ENCODE measurements around the gene MYLK2. TPM values are rescaled to one million over a fixed set of nuclear protein-coding genes. Genes with fewer than 3 reads are reported as not detected.
A peak's percentile ranks its signal among the peaks of the same experiment; 100 is the strongest.

The MYLK2 gene
- polyA plus RNA-seq, 10 donors: 26.6 to 54.6 (median 42.6) TPM

GRCh38 chr20:31833931-31834521, 14.9 kb downstream of the MYLK2 start:
- DNase-seq: no peak

DNA sequence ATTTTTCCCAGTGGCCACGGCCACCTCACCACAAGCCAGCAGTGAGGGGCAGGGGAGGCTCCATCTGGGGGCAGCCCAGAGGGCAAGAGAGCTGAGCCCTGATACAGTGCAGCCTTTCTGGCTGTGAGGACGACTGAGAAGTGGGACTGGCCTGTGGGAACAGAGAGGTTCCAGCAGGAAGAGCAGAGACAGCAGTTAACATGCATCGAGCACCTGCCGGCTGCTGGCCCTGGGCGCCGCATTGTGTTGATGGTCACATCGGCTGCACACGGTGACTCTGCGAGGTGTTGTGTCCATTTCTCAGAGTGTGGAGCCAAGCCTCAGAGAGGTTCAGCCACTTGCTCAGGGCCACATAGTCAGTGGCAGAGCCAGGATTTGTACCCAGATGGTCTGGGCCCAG, 16.4 kb downstream of the MYLK2 start:
- DNase-seq: no peak

DNA sequence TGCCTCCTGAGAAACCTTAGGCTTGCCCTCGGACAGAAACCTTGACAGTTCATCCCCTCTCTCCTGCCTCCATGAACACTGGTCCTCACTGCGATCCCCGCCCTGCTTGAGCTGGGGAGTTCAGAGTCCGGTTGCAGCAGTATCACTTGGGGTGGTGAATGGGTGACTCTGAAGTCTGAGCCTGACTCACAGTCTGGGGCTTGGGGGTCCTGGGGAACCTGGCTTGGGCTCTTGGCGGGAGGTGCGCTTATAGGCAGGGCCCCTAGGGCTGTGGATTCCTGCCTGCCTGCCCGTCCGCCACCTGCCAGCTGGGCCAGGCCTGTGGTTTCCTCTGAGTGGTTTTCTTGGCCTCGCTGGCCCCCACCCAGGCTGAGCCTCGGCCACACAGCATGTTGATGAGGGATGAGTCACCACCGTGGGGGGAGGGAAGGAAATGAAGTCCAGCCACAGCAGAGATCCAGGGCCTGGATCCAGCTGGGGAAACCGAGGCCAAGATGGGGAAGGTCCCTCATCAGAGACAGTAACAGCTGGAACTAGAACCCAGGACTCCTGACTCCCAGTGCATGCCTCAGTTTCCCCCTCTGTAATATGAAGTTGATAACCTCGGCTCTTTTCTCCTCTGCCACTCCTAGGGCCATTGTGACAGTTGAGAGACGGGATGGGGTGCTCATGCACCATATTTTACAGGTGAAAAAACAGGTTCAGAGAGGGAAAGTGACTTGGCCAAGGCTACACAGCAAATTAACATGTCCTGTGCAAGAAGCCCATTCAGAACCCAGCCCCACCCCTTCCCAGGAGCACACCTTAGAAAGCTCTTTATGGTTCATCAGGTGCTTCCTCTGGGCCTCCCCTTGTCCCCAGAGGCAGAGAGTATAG, 17.1 kb downstream of the MYLK2 start:
- DNase-seq: peak; percentile 71 to 87 (median 73)

DNA sequence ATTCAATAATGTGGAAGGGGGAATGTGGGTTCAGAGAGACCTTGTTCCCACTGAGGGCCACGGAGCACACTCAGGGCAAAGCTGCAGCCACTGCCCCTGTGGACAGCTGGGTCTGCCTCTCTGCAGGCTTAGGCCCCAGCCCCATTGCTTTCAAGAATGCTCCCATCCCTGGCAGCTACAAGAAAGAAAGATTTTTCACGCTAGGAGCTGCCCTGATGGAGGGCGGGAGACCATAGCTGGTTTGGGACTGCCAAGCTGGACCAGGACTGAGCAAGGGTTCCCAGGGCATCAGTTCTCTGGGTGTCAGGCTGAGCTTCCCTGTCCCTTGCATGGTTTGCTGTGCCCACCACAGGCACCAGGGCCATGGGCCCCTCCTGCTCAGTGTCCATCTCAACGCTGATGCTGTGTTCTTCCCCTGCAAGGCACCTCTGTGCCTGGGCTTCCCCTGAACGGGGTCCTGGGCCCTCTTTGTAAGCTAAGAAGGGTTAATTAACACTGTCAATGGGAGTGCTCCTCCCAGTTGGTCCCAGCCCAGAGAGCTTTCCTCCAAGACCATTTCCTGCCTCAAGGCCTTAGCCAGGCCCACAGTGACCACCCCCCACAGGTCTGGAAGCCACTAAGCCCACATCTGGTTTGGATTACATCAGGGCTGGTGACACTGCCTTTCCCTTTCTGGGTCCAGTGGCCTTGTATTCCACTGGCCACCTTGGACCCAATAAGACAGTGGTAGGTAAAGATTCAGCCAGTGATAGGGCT, 17.9 kb downstream of the MYLK2 start:
- DNase-seq: no peak

- DNase-seq: no peak
Measured at GRCh38 chr20:31837896-31838397, 18.8 kb downstream of the MYLK2 start.

GRCh38 chr20:31838646-31839292, 19.6 kb downstream of the MYLK2 start:
- DNase-seq: no peak

DNA sequence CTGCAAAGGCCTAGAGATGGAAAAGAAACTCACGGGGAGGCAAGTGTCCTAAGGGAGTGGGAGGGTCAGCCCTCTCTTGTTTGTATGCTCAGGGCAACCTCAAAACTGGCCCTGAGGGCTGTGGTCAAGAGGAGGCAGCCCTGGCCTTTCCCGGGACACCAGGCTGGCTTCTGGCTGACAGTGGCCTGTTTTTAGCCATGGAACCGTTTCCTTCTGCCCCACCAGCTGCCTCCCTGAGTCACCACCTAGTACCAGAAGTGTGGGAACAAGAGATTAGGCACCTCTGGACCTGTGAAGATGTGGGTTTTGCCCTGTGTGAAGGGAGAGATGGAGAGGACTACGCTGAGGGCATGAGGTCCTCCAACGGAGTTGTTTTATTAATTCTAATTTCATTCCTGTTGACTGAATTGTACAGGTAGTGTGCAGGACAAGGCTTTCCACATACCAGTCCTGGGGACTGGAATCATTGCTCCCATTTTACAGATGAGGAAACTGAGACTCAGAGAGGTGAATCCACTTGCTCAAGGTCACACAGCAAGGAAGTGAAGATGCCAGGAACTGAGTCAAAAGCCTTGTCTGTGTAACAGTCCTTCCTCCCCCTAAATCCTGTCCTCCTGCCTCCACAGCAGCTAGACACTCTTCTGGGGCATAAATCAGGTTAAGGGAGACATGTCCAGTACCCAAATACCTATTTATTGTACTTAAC, 20.8 kb downstream of the MYLK2 start:
- DNase-seq: no peak

DNA sequence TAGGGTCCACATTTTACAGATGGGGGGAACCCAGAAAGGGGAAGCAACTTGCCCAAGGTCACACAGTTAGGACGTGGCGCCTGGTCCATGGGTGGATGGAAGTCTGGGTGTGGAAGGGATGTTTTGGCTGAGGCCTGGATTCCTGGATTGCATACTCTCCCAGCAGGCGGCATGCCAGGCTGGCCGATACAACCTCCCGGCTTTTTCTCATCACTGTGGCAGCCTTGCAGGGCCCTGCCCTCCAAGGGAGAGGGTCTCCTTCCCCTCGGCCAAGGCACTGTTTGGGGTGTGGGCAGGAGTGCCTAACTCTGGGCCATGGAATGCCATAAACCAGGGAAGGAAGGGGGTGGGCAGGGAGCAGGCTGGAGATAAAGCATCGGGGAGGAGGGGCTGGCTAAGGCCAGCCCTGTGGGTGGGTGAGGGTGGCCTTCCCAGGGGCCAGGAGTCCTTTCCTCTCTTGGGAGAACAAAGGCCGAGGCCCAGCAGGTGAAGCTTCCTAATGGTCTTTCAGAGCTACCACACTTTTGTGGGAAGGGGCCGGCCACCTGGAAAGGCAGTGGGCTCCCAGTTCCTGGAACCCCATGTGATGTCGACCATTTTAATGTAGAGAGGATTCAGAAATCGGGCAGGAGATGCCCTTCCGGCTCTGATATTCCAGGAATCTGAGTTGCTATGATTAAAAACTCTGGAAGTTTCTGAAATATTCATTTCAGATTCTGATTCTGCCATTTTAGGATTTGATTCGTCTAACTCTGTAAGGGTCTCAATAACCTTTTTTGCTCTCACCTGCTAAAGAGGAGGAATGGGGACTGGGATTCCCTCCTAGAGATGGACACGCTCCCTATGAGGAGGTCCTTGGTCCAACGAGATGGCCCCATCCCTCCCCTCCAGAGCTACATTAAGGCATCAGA, 22.0 kb downstream of the MYLK2 start:
- no peak for DNase-seq

- no peak for DNase-seq
Measured at GRCh38 chr20:31841928-31842327, 22.8 kb downstream of the MYLK2 start.

- DNase-seq: peak in 1 of 3 donors; percentile 75
Measured at GRCh38 chr20:31842471-31843157, 23.5 kb downstream of the MYLK2 start.

DNA sequence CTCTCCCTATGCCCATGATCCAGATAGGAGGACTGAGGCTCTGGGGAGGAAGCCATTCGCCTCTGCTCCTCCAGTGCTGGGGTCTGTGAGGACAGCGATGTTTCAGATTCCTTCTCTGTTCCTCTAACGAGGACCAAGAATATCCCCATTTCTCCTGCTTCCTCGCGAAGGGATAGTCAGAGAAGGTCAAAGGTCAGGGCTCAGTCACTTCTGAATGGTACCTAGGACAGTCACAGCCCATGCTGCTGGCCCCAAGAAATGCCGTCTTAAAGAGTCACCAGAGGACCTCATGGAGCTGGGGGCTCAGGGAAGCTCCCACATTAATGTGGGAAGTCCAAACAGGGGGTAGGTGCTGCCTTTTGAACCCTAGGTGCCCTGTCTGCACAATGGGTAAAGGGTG, 24.1 kb downstream of the MYLK2 start:
- no peak for DNase-seq

GRCh38 chr20:31843881-31844280, 24.7 kb downstream of the MYLK2 start:
- no peak for DNase-seq

DNA sequence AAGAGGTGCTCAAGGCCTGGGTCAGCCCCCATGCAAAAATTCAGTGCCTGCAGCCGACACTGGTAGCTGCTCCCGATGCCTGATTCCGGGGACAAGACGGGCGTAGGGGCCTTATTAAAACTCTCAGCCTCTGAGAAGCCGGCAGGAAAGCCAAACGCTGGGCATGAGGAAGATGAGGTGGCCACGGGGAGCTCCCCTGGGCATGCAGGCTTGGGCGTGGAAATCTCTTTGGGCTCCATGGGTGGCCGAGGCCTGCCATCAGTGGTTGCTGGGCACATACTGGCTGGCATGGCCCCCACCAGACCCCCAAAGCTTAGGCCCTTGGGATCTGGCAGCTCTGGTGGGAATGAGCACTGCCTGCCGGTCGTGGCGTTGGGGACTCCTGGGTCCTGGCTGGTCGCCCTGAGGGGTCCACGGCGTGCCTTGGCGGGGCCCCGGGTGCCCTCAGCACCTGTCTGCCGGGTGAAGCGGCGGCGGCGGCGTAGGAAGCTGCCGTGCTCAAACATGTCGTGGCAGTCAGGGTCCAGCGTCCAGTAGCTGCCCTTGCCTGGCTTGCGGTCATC, 25.7 kb downstream of the MYLK2 start:
- no peak for DNase-seq

DNA sequence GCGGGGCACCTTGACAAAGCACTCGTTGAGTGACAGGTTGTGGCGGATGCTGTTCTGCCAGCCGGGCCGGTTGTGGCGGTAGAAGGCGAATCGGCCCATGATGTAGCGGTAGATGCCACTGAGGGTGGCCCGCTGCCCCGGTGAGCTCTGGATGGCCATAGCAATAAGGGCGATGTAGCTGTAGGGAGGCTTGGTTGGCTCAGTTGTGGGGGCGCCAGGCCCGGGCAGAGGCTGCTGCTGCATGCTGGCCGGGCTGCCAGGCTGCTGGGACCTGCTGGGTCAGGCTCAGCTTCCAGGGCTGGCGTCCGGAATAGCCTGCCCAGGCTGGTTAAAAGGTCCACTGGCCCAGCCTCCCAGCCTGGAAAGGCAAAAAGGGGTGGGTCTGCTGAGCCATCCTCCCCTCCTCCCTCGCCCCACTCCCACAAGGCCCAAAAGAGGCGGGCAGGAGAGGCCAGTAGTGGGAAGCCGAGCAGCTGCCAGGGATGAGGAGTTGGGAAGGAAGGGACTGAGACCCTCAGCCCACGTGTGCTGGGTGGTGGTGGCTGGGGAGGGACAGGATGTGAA, 26.2 kb downstream of the MYLK2 start, which contains the start of gene FOXS1:
Gene FOXS1, minus strand, starts transcription at position 305 of the 564 bp plus-strand sequence. Its CDS starts 62 bp downstream, at position 243.
- DNase-seq: peak in 2 of 3 donors; percentile 22 to 82

DNA sequence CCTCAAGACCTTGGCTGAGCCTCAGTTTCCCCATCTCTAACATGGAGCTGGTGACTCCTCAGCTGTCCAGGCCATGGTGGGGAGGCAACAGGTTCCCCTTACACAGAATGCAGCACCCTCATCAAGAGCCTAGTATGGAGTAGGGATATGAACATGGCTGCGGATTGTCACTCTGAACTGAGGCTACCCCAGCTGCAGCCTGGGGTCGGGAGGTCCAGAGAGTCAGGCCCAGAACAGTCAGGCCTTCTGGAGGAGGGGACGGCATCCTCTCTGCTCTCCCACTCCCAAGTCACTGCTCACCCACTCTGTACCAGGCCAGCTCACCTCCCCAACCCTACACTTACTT, 27.6 kb downstream of the MYLK2 start:
- DNase-seq: no peak

GRCh38 chr20:31848088-31848999, 29.2 kb downstream of the MYLK2 start:
- DNase-seq: no peak

DNA sequence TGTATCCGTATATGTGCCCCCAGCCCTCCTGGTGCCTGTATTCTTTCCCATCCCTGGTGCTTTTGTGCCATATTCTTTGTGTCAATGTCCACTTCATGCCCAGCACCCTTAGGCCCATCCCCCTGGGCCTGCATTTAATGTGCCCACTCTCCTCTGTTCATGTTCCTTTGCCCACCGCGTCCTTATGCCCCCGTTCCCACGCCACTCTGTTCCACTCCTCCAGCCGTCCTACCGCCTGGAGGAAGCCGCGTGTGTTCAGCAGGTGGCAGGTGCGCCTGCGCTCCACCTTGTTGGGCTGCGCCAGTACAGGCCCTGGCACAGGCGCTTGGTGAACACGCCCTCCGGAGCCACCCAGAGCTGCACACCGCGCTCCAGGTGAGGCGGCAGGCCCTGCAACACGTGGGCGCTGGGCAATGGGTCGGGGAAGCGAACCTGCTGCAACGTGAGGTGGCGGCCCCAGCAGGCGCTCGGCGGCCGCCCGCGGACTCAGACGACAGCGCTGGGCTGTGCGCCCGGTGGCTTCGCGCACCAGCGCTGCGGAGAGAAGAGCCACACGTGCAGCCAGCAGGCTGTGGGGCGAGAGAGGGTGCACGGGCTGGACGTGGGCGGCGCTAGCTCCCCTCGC, 30.3 kb downstream of the MYLK2 start:
- DNase-seq: no peak
